ENCODE data around the gene PODNL1. TPM values are rescaled to one million over a fixed set of nuclear protein-coding genes. Genes with fewer than 3 reads are reported as not detected.

Gene PODNL1
- total RNA-seq, 1 donor from 2014 or later: not detected

DNA sequence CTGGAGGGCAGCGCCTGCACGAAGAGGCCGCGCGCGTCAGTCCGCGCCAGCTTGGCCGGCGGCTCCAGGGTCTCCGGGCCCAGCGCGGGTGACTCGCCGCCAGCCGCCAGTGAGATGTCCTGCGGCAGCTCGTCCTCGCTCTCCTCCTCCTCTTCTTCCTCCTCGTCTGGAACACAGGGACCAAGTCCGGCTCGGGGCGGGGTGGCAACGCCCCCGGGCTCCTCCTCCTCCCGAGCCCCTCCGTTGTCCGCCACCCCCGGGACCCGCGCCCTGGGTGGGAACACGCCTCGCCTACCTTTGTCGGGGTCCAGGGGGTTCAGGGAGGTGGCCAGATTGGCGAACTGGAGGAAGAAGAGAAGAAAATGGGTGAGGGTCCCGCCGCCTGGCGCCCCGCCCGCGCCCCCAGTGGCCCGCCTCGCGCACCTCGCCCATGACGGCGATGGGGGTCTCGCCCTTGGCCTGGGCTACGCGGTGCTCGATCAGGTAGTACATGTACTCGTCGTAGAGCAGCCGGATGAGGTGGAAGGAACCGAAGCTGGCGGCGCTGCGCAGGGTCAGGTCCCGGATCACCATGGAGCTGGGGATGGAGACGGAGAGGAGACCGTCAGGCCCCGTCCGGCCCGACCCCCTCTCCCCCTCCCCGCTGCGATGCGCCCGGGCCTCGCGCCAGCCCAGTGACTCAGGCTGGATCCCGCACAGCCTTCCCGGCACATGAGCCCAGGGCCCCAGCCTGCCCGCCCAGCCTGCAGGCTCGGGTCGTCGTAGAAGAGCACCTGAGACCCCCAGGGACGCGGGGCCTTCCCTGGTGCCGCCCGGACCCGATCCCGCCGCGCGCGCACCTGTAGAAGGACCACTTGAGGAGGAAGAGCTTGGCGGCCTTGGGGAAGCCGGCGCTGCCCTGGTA is 24.7 kb upstream of the PODNL1 start:
- TF ChIP-seq, protein P1, sequence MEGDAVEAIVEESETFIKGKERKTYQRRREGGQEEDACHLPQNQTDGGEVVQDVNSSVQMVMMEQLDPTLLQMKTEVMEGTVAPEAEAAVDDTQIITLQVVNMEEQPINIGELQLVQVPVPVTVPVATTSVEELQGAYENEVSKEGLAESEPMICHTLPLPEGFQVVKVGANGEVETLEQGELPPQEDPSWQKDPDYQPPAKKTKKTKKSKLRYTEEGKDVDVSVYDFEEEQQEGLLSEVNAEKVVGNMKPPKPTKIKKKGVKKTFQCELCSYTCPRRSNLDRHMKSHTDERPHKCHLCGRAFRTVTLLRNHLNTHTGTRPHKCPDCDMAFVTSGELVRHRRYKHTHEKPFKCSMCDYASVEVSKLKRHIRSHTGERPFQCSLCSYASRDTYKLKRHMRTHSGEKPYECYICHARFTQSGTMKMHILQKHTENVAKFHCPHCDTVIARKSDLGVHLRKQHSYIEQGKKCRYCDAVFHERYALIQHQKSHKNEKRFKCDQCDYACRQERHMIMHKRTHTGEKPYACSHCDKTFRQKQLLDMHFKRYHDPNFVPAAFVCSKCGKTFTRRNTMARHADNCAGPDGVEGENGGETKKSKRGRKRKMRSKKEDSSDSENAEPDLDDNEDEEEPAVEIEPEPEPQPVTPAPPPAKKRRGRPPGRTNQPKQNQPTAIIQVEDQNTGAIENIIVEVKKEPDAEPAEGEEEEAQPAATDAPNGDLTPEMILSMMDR (IDR thresholded peaks at IDR 0.05; ENCODE audit: insufficient read depth, low read length, severe bottlenecking): no peak
- DNase-seq (ENCODE audit: low read depth): no peak
- Histone ChIP-seq H3K36me3 (ENCODE audit: control insufficient read depth, insufficient read depth, low read length) (peaks cover 19% of the 10 kb centered on the region), H3K4me3 (ENCODE audit: low read depth, low read length) (no peak overlapping the region), H3K27me3 (ENCODE audit: control insufficient read depth, insufficient read depth, low read length) (no peaks in the 10 kb centered on the region)
- no peak for FAIRE-seq

DNA sequence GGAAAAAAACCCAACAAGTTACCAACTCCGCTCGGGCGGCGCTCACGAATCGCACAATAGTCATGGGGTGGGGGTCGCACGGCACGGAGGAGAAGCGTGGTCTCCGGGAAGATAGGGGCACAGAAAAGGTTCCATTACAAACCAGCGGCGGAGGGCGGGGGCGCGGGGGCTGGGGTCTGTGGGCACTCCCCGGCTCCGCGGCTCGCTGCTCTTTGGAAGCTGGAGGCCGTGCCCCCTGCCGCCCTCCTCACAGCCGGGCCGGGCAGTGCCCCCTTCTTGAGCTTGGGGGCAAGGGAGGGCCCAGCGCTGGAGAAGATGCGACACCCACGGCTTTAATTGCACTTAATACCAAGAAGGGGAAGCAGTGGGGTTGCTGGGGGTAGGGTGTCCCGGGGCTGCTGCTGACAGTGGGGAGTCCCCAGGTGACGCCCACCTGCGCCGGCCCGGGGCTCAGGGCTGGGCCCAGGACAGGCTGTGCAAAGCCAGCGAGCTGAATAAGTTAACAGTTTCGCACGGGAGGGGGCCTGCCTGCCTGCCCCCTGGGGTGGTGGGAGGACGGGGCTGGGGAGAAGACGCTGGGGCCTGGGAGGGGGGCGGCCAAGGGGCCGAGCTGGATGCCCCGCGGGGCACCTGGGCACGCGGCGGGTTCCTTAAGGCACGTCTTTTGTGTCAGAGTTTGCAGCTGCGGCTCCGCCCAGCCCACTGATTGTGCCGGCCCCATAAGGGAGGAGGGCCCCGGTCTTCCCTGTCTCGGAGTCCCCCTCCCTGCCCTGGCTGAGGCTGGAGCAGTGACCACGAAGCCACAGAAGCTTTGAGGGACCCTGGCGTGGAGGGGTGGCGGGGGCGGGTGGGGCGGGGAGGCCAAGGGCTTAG is 23.8 kb upstream of the PODNL1 start:
- no peak for FAIRE-seq
- peaks cover 21% of the 10 kb centered on the region for H3K36me3 ChIP-seq (ENCODE audit: control insufficient read depth, insufficient read depth, low read length)
- DNase-seq (ENCODE audit: low read depth): no peak

DNA sequence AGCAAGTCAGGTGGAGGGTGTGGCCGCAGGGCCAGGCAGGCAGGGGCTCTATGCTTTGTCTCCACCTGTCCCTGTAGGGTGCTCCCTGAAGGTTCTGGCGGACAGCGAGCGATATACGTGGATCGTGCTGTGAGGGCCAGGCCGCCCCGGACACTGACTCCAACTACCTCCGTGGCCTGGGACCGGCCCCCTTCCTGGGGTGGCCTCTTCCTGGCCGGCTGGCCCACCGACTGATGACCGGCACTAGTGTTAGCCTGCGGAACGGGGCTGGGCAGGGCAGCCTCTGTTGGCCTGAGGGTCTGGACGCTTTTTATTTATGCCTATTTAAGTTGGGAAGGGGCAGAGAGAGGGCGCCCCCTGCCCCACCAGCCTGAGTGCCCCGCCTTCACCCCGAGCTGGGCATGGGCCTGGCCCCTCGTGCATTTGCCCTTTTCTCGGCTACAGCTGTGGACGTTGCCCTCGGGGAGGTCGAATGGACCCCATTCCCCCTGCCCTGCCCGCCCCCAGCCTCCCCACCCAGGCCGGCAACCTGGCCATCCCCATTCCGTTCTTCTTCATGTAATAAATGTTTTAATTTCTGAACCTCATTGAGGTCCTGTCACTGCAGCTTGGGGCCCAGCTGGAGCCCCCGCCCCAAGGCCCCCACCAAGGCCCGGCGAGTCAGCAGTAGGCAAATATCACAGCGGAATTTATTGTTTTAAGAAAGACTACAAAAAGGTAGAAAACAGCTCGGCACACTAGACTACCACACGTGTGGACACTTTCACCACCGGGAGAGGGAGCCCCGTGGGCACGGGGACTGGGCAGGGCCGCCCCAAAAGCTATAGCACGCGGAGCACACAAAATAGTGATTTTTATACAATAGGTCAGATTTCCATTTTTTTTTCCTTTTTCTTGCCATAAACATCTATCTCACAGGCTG is 22.9 kb upstream of the PODNL1 start:
- Histone ChIP-seq H3K27me3 (ENCODE audit: control insufficient read depth, insufficient read depth, low read length) (no peaks in the 10 kb centered on the region), H3K36me3 (ENCODE audit: control insufficient read depth, insufficient read depth, low read length) (peaks cover 27% of the 10 kb centered on the region), H3K4me3 (ENCODE audit: low read depth, low read length) (no peak overlapping the region)
- TF ChIP-seq, protein P1 (IDR thresholded peaks at IDR 0.05; ENCODE audit: insufficient read depth, low read length, severe bottlenecking): no peak
- DNase-seq (ENCODE audit: low read depth) (no peak), FAIRE-seq (no peak)

More for the DNA sequence above, 23.8 kb upstream of the PODNL1 start:
- H3K27me3 ChIP-seq (ENCODE audit: control insufficient read depth, insufficient read depth, low read length): no peaks in the 10 kb centered on the region
- no peak overlapping the region for H3K4me3 ChIP-seq (ENCODE audit: low read depth, low read length)
- TF ChIP-seq, protein P1 (IDR thresholded peaks at IDR 0.05; ENCODE audit: insufficient read depth, low read length, severe bottlenecking): no peak

DNA sequence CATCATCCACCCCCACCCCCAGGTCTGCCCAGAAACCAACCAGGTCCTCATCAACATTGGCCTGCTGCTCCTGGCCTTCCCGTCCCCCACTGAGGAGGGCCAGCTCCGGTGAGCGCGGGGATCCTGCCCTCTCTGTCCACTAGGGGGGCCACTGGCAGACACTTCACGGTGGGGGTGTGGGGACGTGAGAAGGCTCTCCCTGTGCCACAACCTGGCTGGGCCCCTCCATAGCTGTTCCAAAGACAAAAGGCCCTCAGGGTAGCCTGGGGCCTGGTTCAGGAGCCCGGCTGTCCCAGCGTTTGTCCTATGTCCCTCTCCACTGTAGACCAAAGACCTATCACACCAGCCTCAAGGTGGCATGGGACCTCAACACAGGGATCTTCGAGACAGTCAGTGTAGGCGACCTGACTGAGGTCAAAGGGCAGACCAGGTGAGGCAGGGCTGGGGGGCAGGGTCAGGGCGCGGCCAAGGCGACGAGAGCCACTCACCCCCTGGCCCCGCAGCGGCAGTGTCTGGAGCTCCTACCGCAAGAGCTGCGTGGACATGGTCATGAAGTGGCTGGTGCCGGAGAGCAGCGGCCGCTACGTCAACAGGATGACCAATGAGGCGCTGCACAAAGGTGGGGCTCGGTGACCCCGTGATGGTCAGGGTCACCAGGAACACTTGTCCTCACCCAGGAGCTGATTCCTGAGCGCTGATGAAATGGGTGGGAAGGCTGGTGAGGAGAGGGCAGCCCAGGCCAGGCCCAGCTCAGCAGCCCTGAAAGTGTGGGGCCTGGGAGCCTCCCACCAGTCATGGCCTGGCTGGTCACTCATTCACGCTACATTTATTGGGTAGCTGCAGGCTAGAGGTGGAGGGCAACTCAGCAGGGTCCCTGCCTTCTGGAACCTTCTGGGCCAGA is 22.0 kb upstream of the PODNL1 start:
- TF ChIP-seq, protein P1 (IDR thresholded peaks at IDR 0.05; ENCODE audit: insufficient read depth, low read length, severe bottlenecking): peak; percentile 27
- Histone ChIP-seq H3K4me3 (ENCODE audit: low read depth, low read length) (no peak overlapping the region), H3K27me3 (ENCODE audit: control insufficient read depth, insufficient read depth, low read length) (no peaks in the 10 kb centered on the region), H3K36me3 (ENCODE audit: control insufficient read depth, insufficient read depth, low read length) (peaks cover 31% of the 10 kb centered on the region)
- DNase-seq (ENCODE audit: low read depth): no peak
- FAIRE-seq: no peak
